Measurements from ENCODE around the gene HECW1.
A peak's percentile ranks its signal among the peaks of the same experiment; 100 is the strongest.

The HECW1 gene

DNA sequence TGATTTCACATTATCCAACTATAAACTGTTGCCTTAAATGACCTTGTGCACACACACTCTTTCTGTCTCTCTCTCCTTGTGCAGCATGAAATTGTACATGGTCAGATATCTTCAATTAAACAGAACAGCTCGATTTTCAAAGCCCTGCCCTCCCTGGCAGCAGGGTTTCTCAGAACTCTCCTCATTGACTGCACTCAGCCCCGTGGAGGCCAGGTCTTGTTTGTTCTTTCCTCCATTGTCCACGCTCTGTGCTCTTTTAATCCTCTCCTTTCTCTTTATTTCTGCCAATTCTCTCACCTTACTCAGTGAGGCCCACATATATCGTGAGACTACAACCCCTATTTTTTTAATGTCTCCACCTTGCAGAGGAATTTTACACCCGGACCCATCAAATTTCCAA, 294.5 kb downstream of the HECW1 start:
- Mint-ChIP-seq H3K27ac (no peak overlapping the region), H3K27me3 (no peaks in the 10 kb centered on the region), H3K36me3 (ENCODE audit: low read depth) (no peaks in the 10 kb centered on the region), H3K9me3 (no peaks in the 10 kb centered on the region), H3K4me1 (ENCODE audit: low read depth) (no peaks in the 10 kb centered on the region), H3K4me3 (no peak overlapping the region)
- DNase-seq = no peak

DNA sequence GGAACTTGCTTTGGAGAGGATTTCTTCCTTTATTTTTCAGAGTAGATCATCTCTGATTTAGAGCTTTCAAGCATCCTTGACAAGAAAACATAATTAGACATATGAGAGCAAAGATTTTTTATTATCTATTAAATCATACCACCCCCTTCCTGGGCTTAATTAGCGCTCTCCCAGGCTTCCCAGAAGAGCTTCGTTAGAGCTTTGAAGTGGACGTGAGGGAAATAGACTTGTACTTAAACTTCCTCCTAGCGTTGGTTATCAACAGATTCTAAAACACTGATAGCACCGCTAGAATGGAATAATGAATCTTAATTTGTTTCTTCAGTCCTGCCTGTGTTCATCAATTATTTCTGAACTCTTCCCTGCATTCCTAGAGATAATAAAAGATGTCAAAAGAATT, 296.5 kb downstream of the HECW1 start:
- Mint-ChIP-seq H3K27ac (no peak overlapping the region), H3K27me3 (no peaks in the 10 kb centered on the region), H3K4me1 (ENCODE audit: low read depth) (no peaks in the 10 kb centered on the region), H3K4me3 (no peak overlapping the region), H3K9me3 (no peaks in the 10 kb centered on the region), H3K36me3 (ENCODE audit: low read depth) (no peaks in the 10 kb centered on the region)
- no peak for DNase-seq

- H3K27ac Mint-ChIP-seq = no peak overlapping the region
- H3K4me1 Mint-ChIP-seq (ENCODE audit: low read depth) = no peaks in the 10 kb centered on the region
- no peak for DNase-seq
- no peaks in the 10 kb centered on the region for H3K36me3 Mint-ChIP-seq (ENCODE audit: low read depth)
- no peaks in the 10 kb centered on the region for H3K9me3 Mint-ChIP-seq
- peaks cover 25% of the 10 kb centered on the region for H3K27me3 Mint-ChIP-seq
- H3K4me3 Mint-ChIP-seq = no peak overlapping the region
Measured at GRCh38 chr7:43417455-43417854, 305.0 kb downstream of the HECW1 start.

- H3K27me3 Mint-ChIP-seq = no peaks in the 10 kb centered on the region
- peaks cover 5% of the 10 kb centered on the region for H3K9me3 Mint-ChIP-seq
- H3K4me1 Mint-ChIP-seq (ENCODE audit: low read depth) = peaks cover 5% of the 10 kb centered on the region
- no peaks in the 10 kb centered on the region for H3K36me3 Mint-ChIP-seq (ENCODE audit: low read depth)
- no peak overlapping the region for H3K27ac Mint-ChIP-seq
- H3K4me3 Mint-ChIP-seq = no peak overlapping the region
- DNase-seq = no peak
Measured at GRCh38 chr7:43430411-43430810, 318.0 kb downstream of the HECW1 start.

DNA sequence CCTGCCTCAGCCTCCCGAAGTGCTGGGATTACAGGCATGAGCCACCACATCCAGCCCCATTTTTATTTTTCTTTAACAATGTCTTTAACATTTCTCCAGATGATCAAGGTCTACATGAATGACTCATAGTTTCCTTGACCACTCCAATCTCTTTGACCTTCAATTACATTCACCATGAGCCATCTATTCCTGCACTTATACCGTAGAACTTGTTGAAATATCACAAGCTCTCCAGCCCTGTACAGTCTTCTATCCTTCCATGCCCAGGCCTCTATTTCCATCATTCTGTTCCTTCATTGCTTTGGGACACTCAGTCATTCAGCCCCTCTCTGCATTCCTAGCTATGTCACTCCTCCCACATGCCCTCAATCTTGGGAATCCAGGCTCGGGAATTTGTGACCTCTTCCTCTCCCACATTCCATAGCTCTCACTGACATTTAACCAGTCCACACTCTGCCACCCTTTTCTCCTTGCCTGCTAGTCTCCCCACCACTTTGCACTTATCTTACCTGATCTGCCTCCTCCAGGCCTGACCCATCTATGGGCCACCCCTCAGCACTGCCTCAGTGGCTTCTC, 318.7 kb downstream of the HECW1 start:
- peaks cover 5% of the 10 kb centered on the region for H3K9me3 Mint-ChIP-seq
- H3K27ac Mint-ChIP-seq = no peak overlapping the region
- H3K4me1 Mint-ChIP-seq (ENCODE audit: low read depth) = peaks cover 5% of the 10 kb centered on the region
- no peaks in the 10 kb centered on the region for H3K36me3 Mint-ChIP-seq (ENCODE audit: low read depth)
- H3K27me3 Mint-ChIP-seq = no peaks in the 10 kb centered on the region
- H3K4me3 Mint-ChIP-seq = no peak overlapping the region
- DNase-seq = no peak

- H3K27ac Mint-ChIP-seq = no peak overlapping the region
- no peaks in the 10 kb centered on the region for H3K27me3 Mint-ChIP-seq
- DNase-seq = no peak
- H3K36me3 Mint-ChIP-seq (ENCODE audit: low read depth) = no peaks in the 10 kb centered on the region
- no peaks in the 10 kb centered on the region for H3K9me3 Mint-ChIP-seq
- peaks cover 11% of the 10 kb centered on the region for H3K4me1 Mint-ChIP-seq (ENCODE audit: low read depth)
- no peak overlapping the region for H3K4me3 Mint-ChIP-seq
Measured at GRCh38 chr7:43433639-43434038, 321.2 kb downstream of the HECW1 start.

DNA sequence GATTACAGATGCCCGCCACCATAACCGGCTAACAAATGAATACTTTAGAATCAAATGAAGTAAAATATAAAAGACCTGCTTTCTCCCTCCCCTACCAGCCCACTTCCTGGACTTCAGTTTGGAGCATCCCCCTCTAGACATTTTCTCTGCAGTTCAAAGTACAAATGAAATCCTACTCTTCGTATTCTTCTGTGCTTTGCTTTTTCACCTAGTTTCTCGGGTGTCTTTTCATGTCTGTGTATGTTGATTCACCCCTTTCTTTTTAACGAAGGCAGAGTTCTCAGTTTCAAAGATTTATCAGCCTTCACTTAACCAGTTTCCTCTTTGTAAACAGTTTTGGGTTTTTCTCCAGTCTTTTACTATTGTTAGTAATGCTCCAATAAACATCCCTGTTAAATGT, 324.6 kb downstream of the HECW1 start:
- no peak overlapping the region for H3K4me3 Mint-ChIP-seq
- H3K36me3 Mint-ChIP-seq (ENCODE audit: low read depth) = no peaks in the 10 kb centered on the region
- no peaks in the 10 kb centered on the region for H3K27me3 Mint-ChIP-seq
- H3K27ac Mint-ChIP-seq = no peak overlapping the region
- no peak for DNase-seq
- peaks cover 6% of the 10 kb centered on the region for H3K4me1 Mint-ChIP-seq (ENCODE audit: low read depth)
- no peaks in the 10 kb centered on the region for H3K9me3 Mint-ChIP-seq

- Mint-ChIP-seq H3K27ac (no peak overlapping the region), H3K9me3 (no peaks in the 10 kb centered on the region), H3K27me3 (peaks cover under 1% of the 10 kb centered on the region), H3K4me3 (no peak overlapping the region), H3K4me1 (ENCODE audit: low read depth) (peaks cover 6% of the 10 kb centered on the region), H3K36me3 (ENCODE audit: low read depth) (no peaks in the 10 kb centered on the region)
- no peak for DNase-seq
Measured at GRCh38 chr7:43438897-43439479, 326.5 kb downstream of the HECW1 start.

GRCh38 chr7:43439631-43440401, 327.4 kb downstream of the HECW1 start:
- no peak overlapping the region for H3K27ac Mint-ChIP-seq
- no peak overlapping the region for H3K4me3 Mint-ChIP-seq
- H3K9me3 Mint-ChIP-seq = no peaks in the 10 kb centered on the region
- peaks cover 5% of the 10 kb centered on the region for H3K27me3 Mint-ChIP-seq
- H3K36me3 Mint-ChIP-seq (ENCODE audit: low read depth) = no peaks in the 10 kb centered on the region
- DNase-seq = peak; percentile 73
- peaks cover 6% of the 10 kb centered on the region for H3K4me1 Mint-ChIP-seq (ENCODE audit: low read depth)

DNA sequence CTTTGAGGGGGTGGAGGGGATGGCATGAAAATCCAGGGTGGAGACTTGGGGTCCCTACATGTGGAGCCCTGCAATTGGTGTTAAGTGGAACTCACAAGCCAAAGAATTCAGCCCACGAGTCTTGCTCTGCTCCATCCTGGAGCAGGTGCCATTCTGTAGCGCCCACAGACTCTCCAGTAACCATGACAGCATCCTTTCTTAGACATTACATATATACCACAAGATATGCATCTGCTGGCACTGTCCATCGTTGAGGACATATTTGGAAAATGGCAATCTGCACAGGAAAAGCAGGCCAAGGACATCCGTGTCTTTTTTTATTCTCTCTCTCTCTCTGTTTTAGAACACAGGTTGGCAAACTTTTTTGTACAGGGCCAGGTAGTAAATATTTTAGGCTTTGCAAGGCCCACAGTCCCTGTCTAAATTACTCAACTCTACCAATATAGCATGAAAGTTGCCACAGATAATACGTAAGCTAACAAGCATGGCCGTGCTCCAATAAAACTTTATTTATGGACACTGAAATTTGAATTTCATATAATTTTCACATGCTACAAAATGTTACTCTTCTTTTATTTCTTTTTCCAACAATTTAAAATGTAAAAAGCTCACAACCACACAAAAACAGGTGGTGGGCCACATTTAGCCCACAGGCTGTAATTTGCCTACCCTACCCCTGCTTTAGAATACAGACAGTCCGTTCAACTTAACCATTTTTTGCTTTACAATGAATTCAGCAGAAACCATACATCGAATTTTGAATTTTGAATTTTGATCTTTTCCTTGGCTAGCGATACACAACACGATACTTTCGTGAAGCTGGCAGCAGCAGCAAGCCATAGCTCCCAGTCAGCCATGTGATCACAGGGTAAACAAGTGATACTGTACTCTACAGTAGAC, 329.0 kb downstream of the HECW1 start:
- peaks cover 14% of the 10 kb centered on the region for H3K27me3 Mint-ChIP-seq
- H3K27ac Mint-ChIP-seq = no peak overlapping the region
- no peaks in the 10 kb centered on the region for H3K36me3 Mint-ChIP-seq (ENCODE audit: low read depth)
- H3K4me1 Mint-ChIP-seq (ENCODE audit: low read depth) = peaks cover 6% of the 10 kb centered on the region
- H3K4me3 Mint-ChIP-seq = no peak overlapping the region
- H3K9me3 Mint-ChIP-seq = no peaks in the 10 kb centered on the region
- DNase-seq = no peak

DNA sequence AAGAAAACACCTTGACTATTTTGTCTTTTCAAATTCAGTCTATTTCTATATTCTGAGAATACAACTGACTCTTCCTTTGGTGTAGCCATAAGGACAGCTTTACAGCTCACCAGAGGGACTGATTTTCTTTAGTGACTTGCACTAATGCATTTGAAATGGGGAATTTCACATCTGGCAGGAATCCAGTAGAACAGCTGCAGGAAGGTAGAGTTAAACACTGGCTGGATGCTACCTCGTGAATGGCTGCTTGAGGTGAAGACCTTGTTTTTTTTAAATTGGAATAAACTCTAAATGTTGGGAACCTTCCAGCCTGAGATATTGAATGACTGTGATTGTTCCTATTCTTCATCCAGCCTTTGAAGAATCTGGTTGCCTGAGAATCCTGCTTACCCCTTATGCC, 330.9 kb downstream of the HECW1 start:
- Mint-ChIP-seq H3K27me3 (peaks cover 14% of the 10 kb centered on the region), H3K27ac (no peak overlapping the region), H3K4me3 (no peak overlapping the region), H3K9me3 (no peaks in the 10 kb centered on the region), H3K4me1 (ENCODE audit: low read depth) (no peaks in the 10 kb centered on the region), H3K36me3 (ENCODE audit: low read depth) (no peaks in the 10 kb centered on the region)
- no peak for DNase-seq

DNA sequence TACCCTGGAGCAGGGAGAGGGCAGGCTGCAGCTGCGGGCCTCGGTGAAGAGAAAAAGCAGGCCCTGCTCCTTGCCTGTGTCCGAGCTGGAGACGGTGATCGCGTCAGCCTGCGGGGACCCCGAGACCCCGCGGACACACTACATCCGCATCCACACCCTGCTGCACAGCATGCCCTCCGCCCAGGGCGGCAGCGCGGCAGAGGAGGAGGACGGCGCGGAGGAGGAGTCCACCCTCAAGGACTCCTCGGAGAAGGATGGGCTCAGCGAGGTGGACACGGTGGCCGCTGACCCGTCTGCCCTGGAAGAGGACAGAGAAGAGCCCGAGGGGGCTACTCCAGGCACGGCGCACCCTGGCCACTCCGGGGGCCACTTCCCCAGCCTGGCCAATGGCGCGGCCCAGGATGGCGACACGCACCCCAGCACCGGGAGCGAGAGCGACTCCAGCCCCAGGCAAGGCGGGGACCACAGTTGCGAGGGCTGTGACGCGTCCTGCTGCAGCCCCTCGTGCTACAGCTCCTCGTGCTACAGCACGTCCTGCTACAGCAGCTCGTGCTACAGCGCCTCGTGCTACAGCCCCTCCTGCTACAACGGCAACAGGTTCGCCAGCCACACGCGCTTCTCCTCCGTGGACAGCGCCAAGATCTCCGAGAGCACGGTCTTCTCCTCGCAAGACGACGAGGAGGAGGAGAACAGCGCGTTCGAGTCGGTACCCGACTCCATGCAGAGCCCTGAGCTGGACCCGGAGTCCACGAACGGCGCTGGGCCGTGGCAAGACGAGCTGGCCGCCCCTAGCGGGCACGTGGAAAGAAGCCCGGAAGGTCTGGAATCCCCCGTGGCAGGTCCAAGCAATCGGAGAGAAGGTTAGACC, 332.5 kb downstream of the HECW1 start:
- no peaks in the 10 kb centered on the region for H3K9me3 Mint-ChIP-seq
- peaks cover 14% of the 10 kb centered on the region for H3K27me3 Mint-ChIP-seq
- no peak overlapping the region for H3K27ac Mint-ChIP-seq

GRCh38 chr7:43449577-43449976, 337.1 kb downstream of the HECW1 start:
- H3K27ac Mint-ChIP-seq = no peak overlapping the region
- H3K36me3 Mint-ChIP-seq (ENCODE audit: low read depth) = no peaks in the 10 kb centered on the region
- H3K27me3 Mint-ChIP-seq = peaks cover 9% of the 10 kb centered on the region
- no peak for DNase-seq
- H3K4me3 Mint-ChIP-seq = no peak overlapping the region
- no peaks in the 10 kb centered on the region for H3K4me1 Mint-ChIP-seq (ENCODE audit: low read depth)
- H3K9me3 Mint-ChIP-seq = no peaks in the 10 kb centered on the region

More for the DNA sequence above, 332.5 kb downstream of the HECW1 start:
- no peak overlapping the region for H3K4me3 Mint-ChIP-seq
- DNase-seq = no peak
- H3K36me3 Mint-ChIP-seq (ENCODE audit: low read depth) = no peaks in the 10 kb centered on the region
- no peaks in the 10 kb centered on the region for H3K4me1 Mint-ChIP-seq (ENCODE audit: low read depth)

DNA sequence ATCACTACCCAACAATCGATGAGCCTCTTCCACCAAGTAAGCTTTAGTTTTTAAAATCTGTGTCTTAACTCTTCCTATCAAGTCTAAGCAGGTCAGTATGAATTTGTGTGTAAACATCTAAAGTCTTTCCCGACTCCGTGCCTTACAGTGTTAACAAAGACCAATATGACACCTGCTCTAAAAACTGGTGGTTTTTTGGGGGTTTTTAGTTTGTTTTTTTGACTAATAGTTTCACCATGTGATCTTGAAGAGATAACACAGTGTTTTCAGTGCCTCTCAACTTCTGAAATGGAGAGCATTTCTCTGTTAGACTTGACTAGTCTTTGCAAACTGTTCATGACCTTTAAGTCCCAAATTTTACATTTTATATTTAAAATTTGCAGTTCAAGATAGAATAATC, 338.4 kb downstream of the HECW1 start:
- no peak overlapping the region for H3K4me3 Mint-ChIP-seq
- no peak for DNase-seq

More for the DNA sequence above, 338.4 kb downstream of the HECW1 start:
- Mint-ChIP-seq H3K27ac (no peak overlapping the region), H3K9me3 (no peaks in the 10 kb centered on the region), H3K27me3 (peaks cover 1% of the 10 kb centered on the region), H3K36me3 (ENCODE audit: low read depth) (no peaks in the 10 kb centered on the region), H3K4me1 (ENCODE audit: low read depth) (peaks cover 6% of the 10 kb centered on the region)
